CD4-positive, alpha-beta T cell treated with Interleukin-4 for 4 hours (primary cell): ENCODE measurements around the gene CENPH.
"Not testable (repeated sequence)": the region's sequence is repeated elsewhere in the genome, so short reads cannot be mapped to it uniquely, and the experiment has no call there.

Experiments
- DNase-seq: peaks from one replicate; pipeline ENCODE4 v3.0.0-alpha.2; 2020

CENPH gene

GRCh38 chr5:69189162-69190086 lies at the start of gene CENPH:
Gene CENPH (plus strand): TSS chr5:69189583. CDS start chr5:69189635, 52 bp downstream.
- DNase-seq = peak; percentile 92

- DNase-seq = not testable (repeated sequence)
Measured at GRCh38 chr5:69140239-69140638, 49.1 kb upstream of the CENPH start.

GRCh38 chr5:69140827-69141226 lies 48.6 kb upstream of the CENPH start:
- DNase-seq = no peak

- not testable (repeated sequence) for DNase-seq
Measured at GRCh38 chr5:69148576-69148975, 40.8 kb upstream of the CENPH start.

GRCh38 chr5:69148981-69149675 lies 40.3 kb upstream of the CENPH start:
- DNase-seq = no peak

GRCh38 chr5:69149676-69150010 lies 39.7 kb upstream of the CENPH start:
- DNase-seq = no peak

- DNase-seq = no peak
Measured at GRCh38 chr5:69152731-69153130, 36.7 kb upstream of the CENPH start.

- DNase-seq = no peak
Measured at GRCh38 chr5:69156456-69156855, 32.9 kb upstream of the CENPH start.

- no peak for DNase-seq
Measured at GRCh38 chr5:69158039-69158438, 31.3 kb upstream of the CENPH start.

GRCh38 chr5:69160651-69161050 lies 28.7 kb upstream of the CENPH start:
- DNase-seq = no peak

GRCh38 chr5:69166686-69167492 lies 22.5 kb upstream of the CENPH start, which contains the start of gene CCNB1:
Gene CCNB1 (plus strand): TSS chr5:69167150. CDS start chr5:69167263, 113 bp downstream.
- peak; percentile 97 for DNase-seq

- DNase-seq = no peak
Measured at GRCh38 chr5:69167493-69167855, 21.9 kb upstream of the CENPH start.

GRCh38 chr5:69167929-69168328 lies 21.5 kb upstream of the CENPH start:
- DNase-seq = no peak

- no peak for DNase-seq
Measured at GRCh38 chr5:69170495-69170894, 18.9 kb upstream of the CENPH start.

GRCh38 chr5:69170969-69171368 lies 18.4 kb upstream of the CENPH start:
- no peak for DNase-seq

- DNase-seq = not testable (repeated sequence)
Measured at GRCh38 chr5:69181659-69182293, 7.6 kb upstream of the CENPH start.

GRCh38 chr5:69184621-69185020 lies 4.8 kb upstream of the CENPH start:
- DNase-seq = no peak

GRCh38 chr5:69187342-69187741 lies 2.0 kb upstream of the CENPH start:
- no peak for DNase-seq

- no peak for DNase-seq
Measured at GRCh38 chr5:69188811-69189161, 597 bp upstream of the CENPH start.

GRCh38 chr5:69202497-69202896 lies 13.1 kb downstream of the CENPH start:
- DNase-seq = no peak

GRCh38 chr5:69206528-69207190 lies 17.3 kb downstream of the CENPH start:
- DNase-seq = no peak

GRCh38 chr5:69209602-69210001 lies 20.2 kb downstream of the CENPH start:
- no peak for DNase-seq
